HG02870 (cell line): ENCODE data around the gene NDUFS7.

Experiments
- ATAC-seq: cut with Tn5 transposase; IDR thresholded peaks from one replicate; pipeline ENCODE4 v1.9.1; 2021; ENCODE audit warnings: mild to moderate bottlenecking, moderate library complexity; ENCODE audit not compliant: unreplicated experiment

NDUFS7 gene

GRCh38 chr19:1364070-1364704, 19.5 kb upstream of the NDUFS7 start:
- ATAC-seq, result no peak

- no peak for ATAC-seq
Measured at GRCh38 chr19:1365319-1366269, 18.1 kb upstream of the NDUFS7 start.

- no peak for ATAC-seq
Measured at GRCh38 chr19:1366296-1366695, 17.4 kb upstream of the NDUFS7 start.

GRCh38 chr19:1366899-1367870, 16.5 kb upstream of the NDUFS7 start:
- no peak for ATAC-seq

GRCh38 chr19:1369214-1369805, 14.4 kb upstream of the NDUFS7 start:
- ATAC-seq, result no peak

GRCh38 chr19:1370579-1371361, 12.9 kb upstream of the NDUFS7 start:
- ATAC-seq, result no peak

- ATAC-seq, result no peak
Measured at GRCh38 chr19:1373042-1373533, 10.6 kb upstream of the NDUFS7 start.

GRCh38 chr19:1373534-1374249, 10.0 kb upstream of the NDUFS7 start:
- no peak for ATAC-seq

GRCh38 chr19:1374250-1374577, 9.5 kb upstream of the NDUFS7 start:
- no peak for ATAC-seq

GRCh38 chr19:1376415-1376805, 7.3 kb upstream of the NDUFS7 start:
- no peak for ATAC-seq

- no peak for ATAC-seq
Measured at GRCh38 chr19:1377176-1377964, 6.3 kb upstream of the NDUFS7 start.

GRCh38 chr19:1377965-1378785, 5.5 kb upstream of the NDUFS7 start:
- no peak for ATAC-seq

GRCh38 chr19:1379126-1379905, 4.4 kb upstream of the NDUFS7 start:
- no peak for ATAC-seq

GRCh38 chr19:1379961-1380489, 3.7 kb upstream of the NDUFS7 start:
- no peak for ATAC-seq

- no peak for ATAC-seq
Measured at GRCh38 chr19:1382250-1382649, 1.5 kb upstream of the NDUFS7 start.

GRCh38 chr19:1383017-1383311, 743 bp upstream of the NDUFS7 start:
- no peak for ATAC-seq

GRCh38 chr19:1384085-1384462, 367 bp downstream of the NDUFS7 start:
- ATAC-seq, result peak; percentile 20
